K562 (cell line): Measurements from ENCODE around the gene ANKRD65. TPM values are rescaled to one million over a fixed set of nuclear protein-coding genes. Genes with fewer than 3 reads are reported as not detected.

Experiments
- ATAC-seq: fragments of 200-7000 bp; cut with Tn5 transposase; 3 replicates; pipeline ENCODE4 v1.9.1; 2020; ENCODE audit warnings: moderate library complexity
- BruUV-seq: library from RNA; stranded (reverse); fragments of 400-500 nt; replicated peaks from 2 replicates; lab custom pipeline; 2021; lab: Mats Ljungman, UMichigan
- CTCF ChIA-PET: fragments of 300-600 bp; formaldehyde crosslinking; extraction: SDS; loops from one replicate; lab custom pipeline; 2021; ENCODE audit warnings: low intra/inter-chr PET ratio; lab: Yijun Ruan, JAX
- POLR2A ChIA-PET: fragments of 300-600, 350-650 bp; sonication (Branson Sonifier 250); formaldehyde crosslinking; extraction: SDS; loops from one replicate; lab custom pipeline; 2021; ENCODE audit warnings: antibody characterized with exemption, inconsistent platforms; lab: Yijun Ruan, JAX
- DNase-seq, 4 experiments: peaks; one replicate each; pipeline versions ENCODE4 v3.0.0 to v3.0.0-alpha.2; 2011 to 2018; ENCODE audit warnings: low spot score in 3 of 4, mixed read lengths in 3 of 4; ENCODE audit errors: extremely low read depth in 1 of 4
- FAIRE-seq: peaks from 2 replicates; lab custom pipeline; 2011; peaks lifted over from hg19 to GRCh38; lab: Jason Lieb, UNC
- H2AFZ ChIP-seq: 2 replicates; pipeline ENCODE4 v1.6.0; 2011; ENCODE audit warnings: low read depth, low read length, control low read depth, inconsistent platforms
- H3K27ac ChIP-seq: fragments of 200-600 bp; 3 replicates; pipeline ENCODE4 v1.8.0; 2011; ENCODE audit warnings: low read depth, mild to moderate bottlenecking, control low read depth, inconsistent platforms, low read length, moderate library complexity, mixed read lengths; ENCODE audit errors: extremely low read depth
- H3K27me3 ChIP-seq, 2 experiments: fragments of 300-600 bp in 1 of 2; 2 replicates in 1 of 2; 3 replicates in 1 of 2; pipeline versions ENCODE4 v1.6.0 to v1.8.0; 2011; ENCODE audit warnings: inconsistent platforms in 2 of 2, low read length in 2 of 2, mild to moderate bottlenecking in 1 of 2, mixed read lengths in 1 of 2, moderate library complexity in 1 of 2; ENCODE audit not compliant: control insufficient read depth in 2 of 2, insufficient read depth in 2 of 2
- H3K36me3 ChIP-seq: fragments of 300-600 bp; 3 replicates; pipeline ENCODE4 v1.8.0; 2011; ENCODE audit warnings: mild to moderate bottlenecking, low read length, inconsistent platforms; ENCODE audit not compliant: control insufficient read depth, insufficient read depth
- H3K4me1 ChIP-seq, 2 experiments: fragments of 200-600 bp in 1 of 2; replicated peaks in 1 of 2; 2 replicates in 1 of 2; 3 replicates in 1 of 2; pipeline versions ENCODE4 v1.5.1 to v1.8.0; 2011; ENCODE audit warnings: inconsistent platforms in 2 of 2, low read length in 2 of 2, mild to moderate bottlenecking in 1 of 2, mixed read lengths in 1 of 2, moderate library complexity in 1 of 2; ENCODE audit not compliant: control insufficient read depth in 2 of 2, insufficient read depth in 2 of 2
- H3K4me2 ChIP-seq: 2 replicates; pipeline ENCODE4 v1.6.1; 2011; ENCODE audit warnings: low read length, control low read depth, inconsistent platforms, mixed read lengths; ENCODE audit not compliant: insufficient read depth
- H3K4me3 ChIP-seq: fragments of 200-600 bp; sonication (generic), shearing (Covaris generic); 2 replicates; pipeline ENCODE4 v1.5.1; 2016; ENCODE audit warnings: control low read depth, inconsistent platforms
- H3K79me2 ChIP-seq: fragments of 200-600 bp; 3 replicates; pipeline ENCODE4 v1.8.0; 2011; ENCODE audit warnings: low read length, inconsistent platforms; ENCODE audit not compliant: control insufficient read depth, insufficient read depth
- H3K9ac ChIP-seq, 2 experiments: 2 replicates each; pipeline versions ENCODE4 v1.6.0 to v1.6.1; 2011; ENCODE audit warnings: low read depth in 2 of 2, low read length in 2 of 2, control low read depth in 1 of 2, inconsistent platforms in 1 of 2, mild to moderate bottlenecking in 1 of 2, mixed read lengths in 1 of 2; ENCODE audit not compliant: insufficient read depth in 1 of 2
- H3K9me1 ChIP-seq: one replicate; pipeline ENCODE4 v1.6.0; 2011; ENCODE audit warnings: inconsistent platforms, mild to moderate bottlenecking, low read length, moderate library complexity; ENCODE audit not compliant: control insufficient read depth, insufficient read depth
- H3K9me3 ChIP-seq: replicated peaks from 2 replicates; pipeline ENCODE4 v1.5.1; 2011; ENCODE audit warnings: low read depth, low read length, inconsistent platforms; ENCODE audit not compliant: control insufficient read depth, insufficient read depth
- H4K20me1 ChIP-seq: replicated peaks from 2 replicates; pipeline ENCODE4 v1.6.1; 2011; ENCODE audit warnings: low read length, inconsistent platforms, mixed read lengths; ENCODE audit not compliant: control insufficient read depth, insufficient read depth
- CEBPG ChIP-seq, 3 experiments: fragments of 200-800 bp in 1 of 3; sonication (Bioruptor generic) in 1 of 3; sonication (generic) in 1 of 3; formaldehyde crosslinking in 1 of 3; IDR thresholded peaks in 2 of 3; conservative IDR thresholded peaks in 1 of 3; 2 replicates each; pipeline versions ENCODE4 v1.6.1 to v1.8.0; 2016 to 2022; ENCODE audit warnings: missing compliant biosample characterization in 2 of 3, missing genetic modification characterization in 2 of 3, mild to moderate bottlenecking in 1 of 3, missing genetic modification reagents in 1 of 3
- HMGXB4 ChIP-seq: sonication (generic); formaldehyde crosslinking; IDR thresholded peaks from 2 replicates; pipeline ENCODE4 v1.8.1; 2023; ENCODE audit warnings: mild to moderate bottlenecking, missing genetic modification reagents
- JUND ChIP-seq, 2 experiments: IDR thresholded peaks; 2 replicates in 1 of 2; 3 replicates in 1 of 2; pipeline ENCODE4 v1.6.1; 2011; ENCODE audit warnings: borderline replicate concordance in 2 of 2, low read depth in 2 of 2, low read length in 2 of 2, improper control_type of control experiment in 1 of 2, missing biosample characterization in 1 of 2, missing genetic modification characterization in 1 of 2, missing genetic modification reagents in 1 of 2
- ZNF76 ChIP-seq: fragments of 250-450 bp; sonication (Bioruptor Pico); IDR thresholded peaks from 2 replicates; pipeline ENCODE4 v1.4.0; 2020; ENCODE audit warnings: mild to moderate bottlenecking, moderate library complexity, borderline replicate concordance
- WGBS: fragments of 100-300 bp; shearing (Covaris generic); methylation state at CpG from one replicate; pipeline ENCODE4 v1.1.6; 2016; ENCODE audit warnings: low coverage, mixed read lengths; ENCODE audit not compliant: insufficient coverage; ENCODE audit errors: missing lambda C conversion rate; 5-methylcytosine and 5-hydroxymethylcytosine counted together
- in situ Hi-C: fragments of 300-500 bp; cut with MboI; formaldehyde crosslinking; loops from 4 replicates; pipeline ENCODE4 v1.15.0; 2018; ENCODE audit warnings: inconsistent platforms, mixed read lengths
- intact Hi-C: fragments of 100-400 bp; cut with micrococcal nuclease; formaldehyde crosslinking; loops from 2 replicates; pipeline ENCODE4 v1.14.2; 2022
- polyA plus RNA-seq, 8 experiments: library from polyadenylated mRNA; depleted of rRNA in 4 of 8; stranded (reverse) in 5 of 8; unstranded in 3 of 8; fragments of >200 nt; fragmentation: Nextera tagmentation in 2 of 8; fragmentation: Illumina TruSeq in 1 of 8; extraction: Ambion mirVana in 2 of 8; extraction: Trizol in 1 of 8; gene quantifications; 2 replicates each; pipeline versions ENCODE4 v1.2.1 to v1.2.3, GENCODE V29; 2011 to 2014; ENCODE audit warnings: inconsistent platforms in 1 of 8, missing spikeins in 1 of 8
- total RNA-seq, 7 experiments: library from RNA; depleted of rRNA in 6 of 7; stranded (reverse); fragments of >200 nt in 6 of 7; fragmentation: Illumina TruSeq in 2 of 7; extraction: Trizol in 2 of 7; gene quantifications; 2 replicates each; pipeline versions ENCODE4 v1.2.1 to v1.2.3, GENCODE V29; 2011 to 2021; ENCODE audit warnings: low replicate concordance in 1 of 7
- TF ChIP-seq, protein P1 (sequence below): sonication (generic); formaldehyde crosslinking; IDR thresholded peaks from 2 replicates; pipeline ENCODE4 v1.8.0; 2023; ENCODE audit warnings: mild to moderate bottlenecking, missing genetic modification reagents

The ANKRD65 gene
- total and polyA plus RNA-seq, 9 of the 15 experiments (the other 6 are each of a cell fraction or from before 2014, with no cell fraction given), result not detected

DNA sequence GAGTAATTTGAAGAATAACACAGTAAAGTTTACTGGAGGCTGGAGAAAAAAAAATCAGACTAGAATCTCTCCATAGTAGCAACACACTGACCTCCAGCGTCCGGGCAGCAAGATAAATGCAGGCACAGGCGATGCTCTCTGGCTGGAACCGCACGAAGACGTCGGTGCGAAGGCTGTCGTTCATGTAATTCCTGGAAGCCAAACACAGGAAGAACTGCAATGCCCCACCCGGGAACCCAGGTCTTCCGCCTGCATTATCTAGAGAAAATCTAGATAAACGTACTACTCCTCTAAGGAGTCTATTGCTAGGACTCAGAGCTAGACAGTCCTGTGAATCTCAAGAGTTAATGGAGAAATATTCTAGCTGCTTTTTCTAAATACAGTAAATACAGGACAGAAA is 30.4 kb downstream of the ANKRD65 start (continued):
- TF ChIP-seq JUND (IDR thresholded peaks at IDR 0.05; ENCODE audit: borderline replicate concordance, low read depth, low read length), result no peak
- TF ChIP-seq JUND (tag; IDR thresholded peaks at IDR 0.05; ENCODE audit: borderline replicate concordance, low read depth, low read length), result peak; percentile 14; the same call in 1 of the 3 replicates
- TF ChIP-seq, all 486 proteins: peak for 17

- intact Hi-C loops, result no loop called here
- Histone ChIP-seq H3K79me2 (peaks cover 10% of the 10 kb centered on the region; the same call in 1 of the 3 replicates), H3K9me1 (no peaks in the 10 kb centered on the region), H4K20me1 (no peaks in the 10 kb centered on the region), H3K27me3 (no peaks in the 10 kb centered on the region), H3K27ac (no peak overlapping the region), H2AFZ (no peak overlapping the region), H3K4me3 (no peak overlapping the region), H3K9ac (no peak overlapping the region), H3K4me1 (peaks cover 6 to 12% of the 10 kb centered on the region in 2 experiments; a peak in 4 of 5 replicates), H3K36me3 (peaks cover 78% of the 10 kb centered on the region), H3K9me3 (no peaks in the 10 kb centered on the region), H3K4me2 (no peak overlapping the region)
- ATAC-seq (no peak), FAIRE-seq (no peak), DNase-seq (no peak)
- TF ChIP-seq CEBPG (CRISPR knock-in tag; IDR thresholded peaks at IDR 0.05), result 0 out of 2 replicates have a peak, but pooled peaks have one; percentile 35
- TF ChIP-seq CEBPG (tag; conservative IDR thresholded peaks at IDR 0.05 in 1 of 2, IDR thresholded peaks at IDR 0.05 in 1 of 2), result no peak
- TF ChIP-seq, protein P1, sequence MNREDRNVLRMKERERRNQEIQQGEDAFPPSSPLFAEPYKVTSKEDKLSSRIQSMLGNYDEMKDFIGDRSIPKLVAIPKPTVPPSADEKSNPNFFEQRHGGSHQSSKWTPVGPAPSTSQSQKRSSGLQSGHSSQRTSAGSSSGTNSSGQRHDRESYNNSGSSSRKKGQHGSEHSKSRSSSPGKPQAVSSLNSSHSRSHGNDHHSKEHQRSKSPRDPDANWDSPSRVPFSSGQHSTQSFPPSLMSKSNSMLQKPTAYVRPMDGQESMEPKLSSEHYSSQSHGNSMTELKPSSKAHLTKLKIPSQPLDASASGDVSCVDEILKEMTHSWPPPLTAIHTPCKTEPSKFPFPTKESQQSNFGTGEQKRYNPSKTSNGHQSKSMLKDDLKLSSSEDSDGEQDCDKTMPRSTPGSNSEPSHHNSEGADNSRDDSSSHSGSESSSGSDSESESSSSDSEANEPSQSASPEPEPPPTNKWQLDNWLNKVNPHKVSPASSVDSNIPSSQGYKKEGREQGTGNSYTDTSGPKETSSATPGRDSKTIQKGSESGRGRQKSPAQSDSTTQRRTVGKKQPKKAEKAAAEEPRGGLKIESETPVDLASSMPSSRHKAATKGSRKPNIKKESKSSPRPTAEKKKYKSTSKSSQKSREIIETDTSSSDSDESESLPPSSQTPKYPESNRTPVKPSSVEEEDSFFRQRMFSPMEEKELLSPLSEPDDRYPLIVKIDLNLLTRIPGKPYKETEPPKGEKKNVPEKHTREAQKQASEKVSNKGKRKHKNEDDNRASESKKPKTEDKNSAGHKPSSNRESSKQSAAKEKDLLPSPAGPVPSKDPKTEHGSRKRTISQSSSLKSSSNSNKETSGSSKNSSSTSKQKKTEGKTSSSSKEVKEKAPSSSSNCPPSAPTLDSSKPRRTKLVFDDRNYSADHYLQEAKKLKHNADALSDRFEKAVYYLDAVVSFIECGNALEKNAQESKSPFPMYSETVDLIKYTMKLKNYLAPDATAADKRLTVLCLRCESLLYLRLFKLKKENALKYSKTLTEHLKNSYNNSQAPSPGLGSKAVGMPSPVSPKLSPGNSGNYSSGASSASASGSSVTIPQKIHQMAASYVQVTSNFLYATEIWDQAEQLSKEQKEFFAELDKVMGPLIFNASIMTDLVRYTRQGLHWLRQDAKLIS, result no peak
- TF ChIP-seq ZNF76 (CRISPR knock-in tag), result no peak
- no peak for TF ChIP-seq HMGXB4
- POLR2A ChIA-PET, result interaction anchor here (0.6 to 7.1 kb wide), 4 partner anchors 9 to 51 kb away, joined by 3 to 58 read pairs (median 28); partner anchors contain the start of genes AURKAIP1 and CCNL2
- in situ Hi-C loops, result no loop called here
- no TSS peak for BruUV-seq
- 94% methylated on average over 16 of the region's 16 CpGs for WGBS
- CTCF ChIA-PET, result no interaction called here
Observed at GRCh38 chr1:1388078-1388472, 33.0 kb downstream of the ANKRD65 start.
